PFSK-1 (cell line): ENCODE data around the gene RAET1E.

Source experiments
- POLR2AphosphoS5 ChIP-seq: IDR thresholded peaks from 2 replicates; pipeline ENCODE4 v1.6.1; 2012; ENCODE audit warnings: low read depth, mild to moderate bottlenecking, control low read depth, low read length, moderate library complexity
- TAF1 ChIP-seq: IDR thresholded peaks from 2 replicates; pipeline ENCODE4 v1.6.1; 2012; ENCODE audit warnings: low read length, control low read depth, borderline replicate concordance; ENCODE audit not compliant: insufficient read depth
- TF ChIP-seq, protein P1 (sequence below), 2 experiments: IDR thresholded peaks; 2 replicates each; pipeline versions ENCODE4 v1.6.1 to v1.8.0; 2011 to 2012; ENCODE audit warnings: low read depth in 2 of 2, low read length in 2 of 2, control low read depth in 1 of 2, inconsistent platforms in 1 of 2, mild to moderate bottlenecking in 1 of 2, moderate library complexity in 1 of 2; ENCODE audit not compliant: insufficient read depth in 1 of 2

DNA sequence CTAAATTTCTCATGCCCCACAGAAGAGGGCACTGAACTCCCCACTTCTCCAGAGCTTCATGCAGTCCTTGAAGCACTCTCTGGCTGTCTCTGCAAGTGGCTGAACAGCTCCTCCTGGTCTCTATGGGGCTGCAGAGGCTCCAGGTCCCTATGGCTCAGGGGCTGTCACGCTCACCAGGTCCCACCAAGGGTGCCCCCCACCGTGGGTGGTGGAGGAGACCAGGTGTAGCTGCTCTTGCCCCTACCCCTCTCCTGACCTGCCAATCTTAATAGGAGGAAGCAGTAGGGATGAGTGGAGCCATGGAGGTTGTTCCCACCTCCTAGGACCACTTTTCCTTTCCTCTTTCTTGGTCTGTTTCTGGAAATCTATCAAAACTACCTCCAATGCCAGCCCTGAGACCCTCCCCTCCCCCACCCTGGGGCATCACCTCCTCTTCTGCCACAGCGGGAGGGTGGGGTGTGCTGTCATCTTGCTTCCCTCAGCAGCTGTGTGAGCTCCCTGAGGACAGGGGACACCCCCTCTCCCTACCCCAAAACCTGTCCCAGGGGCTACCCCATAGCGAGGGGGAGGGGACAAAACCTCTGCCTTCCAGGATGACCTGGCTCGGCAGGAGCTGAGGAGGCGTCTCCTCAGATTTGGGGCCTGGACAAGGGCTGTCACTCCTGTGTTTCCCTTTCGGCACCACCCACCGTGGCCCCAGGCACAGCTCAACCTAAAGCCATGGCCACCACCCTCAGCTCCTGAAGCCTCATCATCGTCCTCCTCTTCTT, 12.0 kb upstream of the RAET1E start:
- TF ChIP-seq TAF1 (no peak), POLR2AphosphoS5 (no peak)
- TF ChIP-seq, protein P1, sequence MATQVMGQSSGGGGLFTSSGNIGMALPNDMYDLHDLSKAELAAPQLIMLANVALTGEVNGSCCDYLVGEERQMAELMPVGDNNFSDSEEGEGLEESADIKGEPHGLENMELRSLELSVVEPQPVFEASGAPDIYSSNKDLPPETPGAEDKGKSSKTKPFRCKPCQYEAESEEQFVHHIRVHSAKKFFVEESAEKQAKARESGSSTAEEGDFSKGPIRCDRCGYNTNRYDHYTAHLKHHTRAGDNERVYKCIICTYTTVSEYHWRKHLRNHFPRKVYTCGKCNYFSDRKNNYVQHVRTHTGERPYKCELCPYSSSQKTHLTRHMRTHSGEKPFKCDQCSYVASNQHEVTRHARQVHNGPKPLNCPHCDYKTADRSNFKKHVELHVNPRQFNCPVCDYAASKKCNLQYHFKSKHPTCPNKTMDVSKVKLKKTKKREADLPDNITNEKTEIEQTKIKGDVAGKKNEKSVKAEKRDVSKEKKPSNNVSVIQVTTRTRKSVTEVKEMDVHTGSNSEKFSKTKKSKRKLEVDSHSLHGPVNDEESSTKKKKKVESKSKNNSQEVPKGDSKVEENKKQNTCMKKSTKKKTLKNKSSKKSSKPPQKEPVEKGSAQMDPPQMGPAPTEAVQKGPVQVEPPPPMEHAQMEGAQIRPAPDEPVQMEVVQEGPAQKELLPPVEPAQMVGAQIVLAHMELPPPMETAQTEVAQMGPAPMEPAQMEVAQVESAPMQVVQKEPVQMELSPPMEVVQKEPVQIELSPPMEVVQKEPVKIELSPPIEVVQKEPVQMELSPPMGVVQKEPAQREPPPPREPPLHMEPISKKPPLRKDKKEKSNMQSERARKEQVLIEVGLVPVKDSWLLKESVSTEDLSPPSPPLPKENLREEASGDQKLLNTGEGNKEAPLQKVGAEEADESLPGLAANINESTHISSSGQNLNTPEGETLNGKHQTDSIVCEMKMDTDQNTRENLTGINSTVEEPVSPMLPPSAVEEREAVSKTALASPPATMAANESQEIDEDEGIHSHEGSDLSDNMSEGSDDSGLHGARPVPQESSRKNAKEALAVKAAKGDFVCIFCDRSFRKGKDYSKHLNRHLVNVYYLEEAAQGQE (IDR thresholded peaks at IDR 0.05; ENCODE audit: insufficient read depth in 1 of 2, low read depth in 2 of 2, low read length in 2 of 2) = no peak
